Measurements from ENCODE around the gene CREB5. TPM values are rescaled to one million over a fixed set of nuclear protein-coding genes. Genes with fewer than 3 reads are reported as not detected.
"Not testable (repeated sequence)": the region's sequence is repeated elsewhere in the genome, so short reads cannot be mapped to it uniquely, and the experiment has no call there.

Gene CREB5
- total RNA-seq, 2 experiments from 2014 or later, result 0.15 to 0.52 TPM

DNA sequence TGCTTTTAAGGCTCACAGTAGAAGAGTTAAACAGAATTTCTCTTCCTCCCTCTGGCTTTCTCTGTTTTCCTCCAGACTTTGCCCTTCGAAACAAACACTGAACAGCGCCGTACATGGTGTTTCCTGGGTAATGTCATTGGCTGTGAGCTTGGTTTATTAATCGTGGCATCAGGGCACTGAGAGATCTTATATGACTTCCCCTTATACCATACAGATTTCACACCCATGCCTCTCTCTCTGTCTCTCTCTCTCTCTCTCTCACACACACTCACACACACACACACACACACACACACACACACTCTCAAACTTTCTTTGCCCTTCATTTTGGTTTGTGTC lies 195.5 kb downstream of the CREB5 start:
- DNase-seq, result no peak
- intact Hi-C loops (cut with micrococcal nuclease), result no loop called here
- ChIA-PET CTCF (no interaction called here), POLR2A (no interaction called here)
- H3K36me3 Mint-ChIP-seq, result no peaks in the 10 kb centered on the region
- H3K9me3 Mint-ChIP-seq, result no peaks in the 10 kb centered on the region
- H3K4me1 Mint-ChIP-seq (ENCODE audit: low read depth), result no peaks in the 10 kb centered on the region
- H3K4me3 Mint-ChIP-seq, result no peak overlapping the region
- H3K27me3 Mint-ChIP-seq, result peaks cover 8% of the 10 kb centered on the region
- H3K27ac Mint-ChIP-seq, result no peak overlapping the region

DNA sequence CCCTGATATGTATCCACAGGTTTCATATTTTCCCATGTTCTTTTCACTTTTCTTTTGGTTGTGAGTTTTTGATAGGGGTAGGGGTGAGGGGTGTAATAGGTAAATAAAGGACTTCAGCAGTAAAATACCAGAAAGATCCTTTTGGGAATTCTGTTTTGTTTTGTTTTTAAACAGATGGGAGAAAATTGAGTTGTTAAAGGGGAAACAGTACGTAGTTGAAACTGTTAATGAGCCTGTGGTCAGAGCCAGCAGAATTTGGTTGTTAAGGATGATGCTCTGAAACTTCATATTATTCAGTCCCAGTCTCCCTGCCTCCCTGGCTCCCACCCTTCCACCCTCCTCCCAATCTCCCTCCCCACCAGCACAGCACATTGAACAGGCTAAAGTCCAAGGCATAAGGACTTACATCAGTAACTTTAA lies 195.9 kb downstream of the CREB5 start:
- CTCF ChIA-PET, result no interaction called here
- intact Hi-C loops (cut with micrococcal nuclease), result no loop called here
- DNase-seq, result no peak
- no peak overlapping the region for H3K27ac Mint-ChIP-seq
- no peaks in the 10 kb centered on the region for H3K9me3 Mint-ChIP-seq
- POLR2A ChIA-PET, result no interaction called here
- no peak overlapping the region for H3K4me3 Mint-ChIP-seq
- no peaks in the 10 kb centered on the region for H3K4me1 Mint-ChIP-seq (ENCODE audit: low read depth)
- no peaks in the 10 kb centered on the region for H3K36me3 Mint-ChIP-seq
- H3K27me3 Mint-ChIP-seq, result peaks cover 8% of the 10 kb centered on the region

DNA sequence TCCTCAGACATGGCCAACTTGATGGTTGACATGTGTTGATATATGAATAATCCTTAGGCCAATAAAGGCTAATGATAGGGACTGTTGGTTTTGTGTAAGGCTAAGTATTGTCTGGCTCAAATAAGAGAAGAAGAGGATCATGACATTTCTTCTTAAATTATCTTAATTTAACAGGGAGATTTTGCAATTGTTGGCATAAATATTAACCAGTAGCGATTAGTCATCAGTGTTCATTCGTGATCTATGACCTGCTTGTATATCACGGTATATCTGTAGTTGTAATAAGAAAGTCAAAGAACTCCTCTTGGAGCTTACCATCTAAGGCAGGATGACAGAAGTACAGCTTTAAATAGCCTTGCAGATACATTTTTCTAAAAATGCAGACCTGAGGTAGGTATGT lies 196.4 kb downstream of the CREB5 start:
- H3K27me3 Mint-ChIP-seq, result peaks cover 8% of the 10 kb centered on the region
- intact Hi-C loops (cut with micrococcal nuclease), result no loop called here
- no peak overlapping the region for H3K4me3 Mint-ChIP-seq
- H3K36me3 Mint-ChIP-seq, result no peaks in the 10 kb centered on the region
- ChIA-PET POLR2A (no interaction called here), CTCF (no interaction called here)
- DNase-seq, result no peak
- H3K9me3 Mint-ChIP-seq, result no peaks in the 10 kb centered on the region
- H3K27ac Mint-ChIP-seq, result no peak overlapping the region
- H3K4me1 Mint-ChIP-seq (ENCODE audit: low read depth), result no peaks in the 10 kb centered on the region

DNA sequence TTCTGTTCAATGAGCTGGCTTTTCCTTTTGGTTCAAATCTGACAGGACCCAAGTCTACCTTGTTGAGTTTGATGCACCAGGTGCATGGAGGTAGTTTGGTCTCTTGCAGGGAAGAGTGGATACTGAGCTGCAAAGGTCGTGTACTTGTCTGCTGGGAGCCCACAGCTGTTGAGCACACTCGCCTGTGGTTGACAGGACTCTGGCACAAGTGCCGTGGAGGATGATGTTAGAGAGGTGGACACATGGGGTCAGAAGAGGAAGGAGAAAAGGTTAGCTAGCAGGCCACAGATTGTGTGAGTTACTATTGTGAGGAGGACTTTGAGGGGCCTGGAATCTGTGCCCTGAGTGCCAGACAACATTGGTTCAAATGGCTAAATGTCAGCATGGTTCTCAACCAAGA lies 197.3 kb downstream of the CREB5 start:
- intact Hi-C loops (cut with micrococcal nuclease), result no loop called here
- H3K36me3 Mint-ChIP-seq, result no peaks in the 10 kb centered on the region

DNA sequence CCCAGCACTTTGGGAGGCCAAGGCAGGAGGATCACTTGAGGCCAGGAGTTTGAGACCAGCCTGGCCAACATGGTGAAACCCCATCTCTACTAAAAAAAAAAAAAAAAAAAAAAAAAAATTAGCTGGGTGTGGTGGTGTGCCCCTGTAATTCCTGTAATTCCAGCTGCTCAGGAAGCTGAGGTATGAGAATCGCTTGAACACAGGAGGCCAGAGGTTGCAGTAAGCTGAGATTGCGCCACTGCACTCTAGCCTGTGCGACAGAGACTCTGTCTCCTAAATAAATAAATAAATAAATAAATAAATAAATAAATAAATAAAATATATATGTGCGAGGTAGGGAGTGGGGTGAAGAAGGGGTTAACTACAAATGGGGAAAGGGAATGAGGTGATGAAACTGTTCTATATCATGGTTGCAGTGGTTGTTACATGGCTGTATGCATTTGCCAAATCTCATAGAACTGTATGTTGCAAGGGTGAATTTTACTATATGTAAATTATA lies 199.1 kb downstream of the CREB5 start:
- intact Hi-C loops (cut with micrococcal nuclease); H3K4me1 Mint-ChIP-seq (ENCODE audit: low read depth); DNase-seq; POLR2A ChIA-PET; H3K36me3 Mint-ChIP-seq; H3K9me3 Mint-ChIP-seq; H3K4me3 Mint-ChIP-seq; H3K27me3 Mint-ChIP-seq; H3K27ac Mint-ChIP-seq: not testable (repeated sequence)
- CTCF ChIA-PET, result interaction anchor here (0.9 kb wide), 1 partner anchor 15 kb away, joined by 3 read pairs; no protein-coding TSS in a partner anchor

More for the DNA sequence above, 197.3 kb downstream of the CREB5 start:
- Mint-ChIP-seq H3K27me3 (peaks cover 8% of the 10 kb centered on the region), H3K9me3 (no peaks in the 10 kb centered on the region), H3K4me3 (no peak overlapping the region), H3K4me1 (ENCODE audit: low read depth) (no peaks in the 10 kb centered on the region), H3K27ac (no peak overlapping the region)
- CTCF ChIA-PET, result no interaction called here
- POLR2A ChIA-PET, result no interaction called here
- DNase-seq, result no peak

DNA sequence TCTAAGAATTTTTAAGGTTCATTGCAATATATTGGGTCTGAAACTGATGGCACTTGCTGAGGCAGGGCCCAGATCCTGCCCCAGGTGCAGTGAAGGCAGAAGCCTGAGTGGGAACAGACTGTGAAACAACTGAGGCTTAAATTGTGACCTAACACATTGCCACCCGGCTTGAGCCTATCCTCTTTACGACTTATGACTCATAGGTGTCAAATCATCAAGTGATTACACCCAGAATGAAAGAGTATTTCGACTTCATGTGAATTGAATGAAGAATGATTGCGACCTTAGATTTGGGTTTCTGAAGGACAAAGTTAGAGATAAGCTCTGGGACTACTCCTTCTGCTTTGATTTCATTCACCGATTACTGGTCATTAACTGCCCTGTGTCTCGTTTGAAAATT lies 200.9 kb downstream of the CREB5 start:
- ChIA-PET CTCF (no interaction called here), POLR2A (no interaction called here)
- intact Hi-C loops (cut with micrococcal nuclease), result no loop called here
- Mint-ChIP-seq H3K4me3 (no peak overlapping the region), H3K36me3 (no peaks in the 10 kb centered on the region), H3K27me3 (peaks cover 4% of the 10 kb centered on the region), H3K4me1 (ENCODE audit: low read depth) (no peaks in the 10 kb centered on the region), H3K9me3 (no peaks in the 10 kb centered on the region), H3K27ac (no peak overlapping the region)
- no peak for DNase-seq

DNA sequence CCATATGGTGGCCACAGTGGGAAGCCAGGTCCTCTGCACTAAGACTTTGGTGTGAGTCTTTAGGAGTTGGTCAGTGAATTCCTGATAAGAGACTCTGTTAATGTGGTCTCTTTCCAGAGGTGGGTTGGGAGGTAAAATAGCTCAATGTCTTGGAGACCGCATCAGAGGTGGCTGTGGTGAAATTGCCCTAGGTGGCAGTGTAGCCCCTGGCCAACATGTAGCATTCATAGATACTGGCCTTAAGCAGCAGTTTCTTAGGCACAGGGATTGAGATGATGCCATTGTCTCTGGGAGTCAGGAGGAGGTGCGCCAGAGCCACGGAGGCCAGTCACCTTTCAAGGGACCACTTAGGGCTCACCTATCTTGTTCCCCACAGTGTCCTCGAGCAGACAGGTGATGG lies 202.8 kb downstream of the CREB5 start:
- intact Hi-C loops (cut with micrococcal nuclease), result no loop called here
- H3K36me3 Mint-ChIP-seq, result no peaks in the 10 kb centered on the region
- POLR2A ChIA-PET, result no interaction called here
- DNase-seq, result no peak
- H3K4me3 Mint-ChIP-seq, result no peak overlapping the region
- no peaks in the 10 kb centered on the region for H3K9me3 Mint-ChIP-seq
- CTCF ChIA-PET, result no interaction called here
- no peaks in the 10 kb centered on the region for H3K27me3 Mint-ChIP-seq
- no peak overlapping the region for H3K27ac Mint-ChIP-seq
- H3K4me1 Mint-ChIP-seq (ENCODE audit: low read depth), result no peaks in the 10 kb centered on the region

DNA sequence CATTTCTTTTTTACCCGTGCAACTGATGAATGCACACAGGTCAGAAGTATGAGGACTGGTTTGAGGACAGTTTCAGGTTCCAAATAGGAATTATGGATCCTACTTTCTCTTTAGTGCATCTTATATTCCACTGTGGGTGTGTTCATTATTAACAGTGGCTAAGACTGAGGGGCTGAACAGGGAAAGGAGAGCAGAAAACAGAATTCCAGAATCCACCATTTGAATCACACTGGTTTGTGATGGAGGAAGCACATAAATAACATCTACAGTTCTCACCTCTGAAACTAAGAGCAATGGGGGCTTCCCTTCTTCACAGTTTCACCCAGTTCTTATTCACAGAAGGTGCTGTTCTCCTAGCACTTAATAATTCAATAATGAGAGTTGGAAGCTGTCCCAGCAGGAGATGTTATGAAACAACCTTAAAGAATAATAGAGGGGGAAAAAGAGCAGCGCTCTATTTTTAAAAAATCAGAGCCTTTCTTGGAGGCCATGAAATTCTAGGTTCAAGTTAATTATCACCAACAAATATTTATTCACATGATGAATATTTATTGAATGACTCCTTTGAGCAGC lies 205.1 kb downstream of the CREB5 start:
- Mint-ChIP-seq H3K4me3 (no peak overlapping the region), H3K36me3 (no peaks in the 10 kb centered on the region), H3K9me3 (no peaks in the 10 kb centered on the region), H3K27me3 (no peaks in the 10 kb centered on the region), H3K4me1 (ENCODE audit: low read depth) (no peaks in the 10 kb centered on the region), H3K27ac (no peak overlapping the region)
- ChIA-PET CTCF (no interaction called here), POLR2A (no interaction called here)
- DNase-seq, result no peak
- intact Hi-C loops (cut with micrococcal nuclease), result no loop called here

DNA sequence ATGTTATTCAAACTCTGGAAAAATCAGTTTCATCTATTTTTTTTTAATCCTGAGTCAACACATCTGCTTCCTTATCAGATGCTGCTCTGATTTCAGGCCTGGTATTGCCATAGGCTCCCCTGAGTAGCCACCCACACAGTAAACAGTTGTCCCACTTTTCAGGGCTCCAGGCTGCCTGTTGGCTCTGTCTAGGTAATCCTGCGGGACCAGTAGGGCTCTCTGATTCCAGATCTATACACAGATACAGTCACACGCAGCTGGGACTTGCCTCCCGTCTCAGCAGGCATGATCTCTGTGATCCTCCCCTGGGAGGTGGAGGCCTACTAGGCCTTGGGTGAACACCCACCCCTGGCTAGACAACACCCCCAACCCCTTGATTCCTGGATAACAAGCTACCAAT lies 206.1 kb downstream of the CREB5 start:
- H3K9me3 Mint-ChIP-seq, result no peaks in the 10 kb centered on the region
- intact Hi-C loops (cut with micrococcal nuclease), result no loop called here
- ChIA-PET CTCF (no interaction called here), POLR2A (no interaction called here)
- no peaks in the 10 kb centered on the region for H3K27me3 Mint-ChIP-seq
- no peaks in the 10 kb centered on the region for H3K4me1 Mint-ChIP-seq (ENCODE audit: low read depth)
- no peak overlapping the region for H3K27ac Mint-ChIP-seq
- no peak for DNase-seq
- H3K36me3 Mint-ChIP-seq, result no peaks in the 10 kb centered on the region
- no peak overlapping the region for H3K4me3 Mint-ChIP-seq

DNA sequence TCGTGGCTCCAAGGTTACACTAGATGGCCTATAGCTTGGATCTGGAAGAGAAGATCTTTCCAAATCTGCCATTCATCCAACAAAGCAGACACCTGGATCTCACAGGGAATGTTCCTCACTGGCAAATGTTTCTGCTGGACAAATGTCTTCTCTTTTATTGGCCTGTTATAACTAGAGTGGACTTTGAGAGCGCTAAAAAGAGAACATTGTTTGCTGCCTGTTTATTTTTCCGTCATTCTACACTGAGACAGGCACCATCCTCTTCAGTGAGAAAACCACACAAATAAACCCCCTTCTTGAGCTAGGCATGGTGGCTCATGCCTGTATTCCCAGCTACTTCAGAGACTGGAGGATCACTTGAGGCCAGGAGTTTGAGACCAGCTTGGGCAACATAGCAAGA lies 206.9 kb downstream of the CREB5 start:
- ChIA-PET POLR2A (no interaction called here), CTCF (no interaction called here)
- no peak overlapping the region for H3K4me3 Mint-ChIP-seq
- no peaks in the 10 kb centered on the region for H3K4me1 Mint-ChIP-seq (ENCODE audit: low read depth)
- H3K27ac Mint-ChIP-seq, result no peak overlapping the region
- no peaks in the 10 kb centered on the region for H3K9me3 Mint-ChIP-seq
- H3K36me3 Mint-ChIP-seq, result no peaks in the 10 kb centered on the region
- H3K27me3 Mint-ChIP-seq, result no peaks in the 10 kb centered on the region
- intact Hi-C loops (cut with micrococcal nuclease), result no loop called here
- DNase-seq, result no peak

DNA sequence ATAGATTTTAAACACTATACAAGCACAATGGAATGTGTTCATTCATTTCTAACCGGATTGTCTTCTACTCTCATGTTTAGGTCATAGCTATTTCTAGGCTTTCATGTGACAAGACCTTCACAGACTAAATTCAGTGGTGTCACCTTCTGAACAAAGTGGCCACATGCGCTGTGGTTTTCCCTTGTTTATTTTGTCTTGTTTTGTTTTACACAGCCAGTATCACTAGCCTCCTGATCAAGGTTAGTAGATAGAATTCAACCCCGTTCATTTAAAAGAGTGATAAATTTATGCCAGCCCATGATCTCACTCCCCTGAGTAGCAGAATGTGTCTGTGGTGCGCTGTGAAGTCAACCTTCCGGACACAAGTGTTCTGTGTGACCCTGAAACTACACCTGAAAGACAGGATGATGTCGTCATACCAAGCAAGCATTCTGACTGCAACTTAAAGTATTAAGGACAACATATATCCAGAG lies 209.1 kb downstream of the CREB5 start:
- ChIA-PET POLR2A (no interaction called here), CTCF (no interaction called here)
- no peak for DNase-seq
- intact Hi-C loops (cut with micrococcal nuclease), result no loop called here
- peaks cover 3% of the 10 kb centered on the region for H3K27me3 Mint-ChIP-seq
- H3K36me3 Mint-ChIP-seq, result no peaks in the 10 kb centered on the region
- H3K9me3 Mint-ChIP-seq, result no peaks in the 10 kb centered on the region
- H3K4me1 Mint-ChIP-seq (ENCODE audit: low read depth), result no peaks in the 10 kb centered on the region
- no peak overlapping the region for H3K27ac Mint-ChIP-seq
- H3K4me3 Mint-ChIP-seq, result no peak overlapping the region

DNA sequence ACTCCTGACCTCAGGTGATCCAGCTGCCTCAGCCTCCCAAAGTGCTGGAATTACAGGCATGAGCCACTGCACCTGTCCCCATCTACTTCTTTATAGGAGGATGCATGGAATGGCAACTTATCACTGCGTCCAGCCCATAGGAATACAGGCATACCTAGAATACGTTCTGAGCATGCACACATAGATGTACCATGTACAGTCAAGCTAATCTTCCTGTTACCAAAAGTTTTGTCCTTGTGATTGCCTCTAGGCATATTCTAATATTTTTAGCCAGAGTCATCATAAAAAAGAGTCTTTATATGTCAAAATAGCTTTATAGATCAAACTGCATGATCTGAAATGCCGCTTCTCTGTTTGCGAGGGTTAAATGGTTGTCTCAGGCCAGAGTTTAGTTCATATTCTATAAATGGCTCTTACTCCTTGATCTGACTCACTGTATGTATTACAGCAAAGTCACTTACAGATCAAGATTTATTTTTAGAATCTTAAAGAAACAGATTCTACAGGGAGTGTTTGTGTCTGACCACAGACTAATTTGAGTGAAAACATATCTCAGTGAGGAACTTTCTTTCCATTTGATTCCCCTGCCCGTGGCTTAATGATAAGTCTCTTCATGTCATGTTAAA lies 210.9 kb downstream of the CREB5 start:
- POLR2A ChIA-PET, result no interaction called here
- CTCF ChIA-PET, result interaction anchor here (0.5 kb wide), 1 partner anchor 1443 kb away, joined by 3 read pairs; no protein-coding TSS in a partner anchor
- no peak overlapping the region for H3K27ac Mint-ChIP-seq
- no peak for DNase-seq
- peaks cover 5% of the 10 kb centered on the region for H3K27me3 Mint-ChIP-seq
- no peaks in the 10 kb centered on the region for H3K36me3 Mint-ChIP-seq
- no peaks in the 10 kb centered on the region for H3K4me1 Mint-ChIP-seq (ENCODE audit: low read depth)
- intact Hi-C loops (cut with micrococcal nuclease), result no loop called here
- H3K4me3 Mint-ChIP-seq, result no peak overlapping the region
- no peaks in the 10 kb centered on the region for H3K9me3 Mint-ChIP-seq

DNA sequence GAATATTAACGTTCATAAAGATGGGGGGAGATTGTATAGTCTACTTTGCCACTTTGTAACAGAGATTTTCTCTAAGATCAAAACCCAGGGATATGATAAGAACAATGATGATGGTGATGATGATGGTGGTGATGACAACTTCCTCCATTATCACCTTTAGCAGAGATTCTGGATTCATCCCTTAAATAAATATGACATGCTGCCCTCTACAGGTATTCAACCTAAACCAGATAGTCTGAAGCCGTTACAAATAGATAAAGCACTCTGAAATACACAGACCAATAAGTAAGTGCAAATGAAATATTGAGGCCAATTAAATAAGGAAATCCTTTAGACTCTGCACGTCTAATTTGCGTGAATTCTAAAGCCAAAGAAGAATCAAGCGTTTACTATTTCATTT lies 211.5 kb downstream of the CREB5 start:
- no peak for DNase-seq
- Mint-ChIP-seq H3K36me3 (no peaks in the 10 kb centered on the region), H3K9me3 (no peaks in the 10 kb centered on the region), H3K4me3 (no peak overlapping the region), H3K4me1 (ENCODE audit: low read depth) (no peaks in the 10 kb centered on the region), H3K27me3 (peaks cover 5% of the 10 kb centered on the region), H3K27ac (no peak overlapping the region)
- intact Hi-C loops (cut with micrococcal nuclease), result no loop called here
- POLR2A ChIA-PET, result no interaction called here
- CTCF ChIA-PET, result no interaction called here
